Neuronal stem cell (in vitro differentiated cells): Measurements from ENCODE around the gene PARP16.

ENCODE experiments used
- DNase-seq: peaks from one replicate; pipeline ENCODE4 v3.0.0-alpha.2; 2013; ENCODE audit warnings: low spot score
- H2AFZ ChIP-seq: one replicate; pipeline ENCODE4 v1.6.1; 2013; ENCODE audit warnings: mild to moderate bottlenecking, low read length, inconsistent platforms
- H2AK5ac ChIP-seq: 2 replicates; pipeline ENCODE4 v1.6.1; 2013; ENCODE audit warnings: low read depth, mild to moderate bottlenecking, inconsistent platforms, low read length, moderate library complexity, mixed read lengths
- H2BK120ac ChIP-seq: 2 replicates; pipeline ENCODE4 v1.6.1; 2013; ENCODE audit warnings: low read depth, mild to moderate bottlenecking, inconsistent platforms, low read length, moderate library complexity, mixed read lengths
- H2BK12ac ChIP-seq: one replicate; pipeline ENCODE4 v1.6.1; 2013; ENCODE audit warnings: low read length, inconsistent platforms
- H2BK15ac ChIP-seq: 2 replicates; pipeline ENCODE4 v1.6.1; 2013; ENCODE audit warnings: mild to moderate bottlenecking, low read length, inconsistent platforms, mixed read lengths
- H2BK5ac ChIP-seq: one replicate; pipeline ENCODE4 v1.6.1; 2013; ENCODE audit warnings: inconsistent platforms, mild to moderate bottlenecking, low read length, moderate library complexity
- H3K14ac ChIP-seq: one replicate; pipeline ENCODE4 v1.6.1; 2013; ENCODE audit warnings: low read length, inconsistent platforms
- H3K18ac ChIP-seq: 2 replicates; pipeline ENCODE4 v1.6.1; 2013; ENCODE audit warnings: low read length, inconsistent platforms
- H3K23ac ChIP-seq: 2 replicates; pipeline ENCODE4 v1.6.1; 2013; ENCODE audit warnings: low read depth, mild to moderate bottlenecking, mixed read lengths, low read length, inconsistent platforms; ENCODE audit not compliant: poor library complexity
- H3K27ac ChIP-seq: replicated peaks from 3 replicates; pipeline ENCODE4 v1.5.1; 2013; ENCODE audit warnings: low read length, inconsistent platforms
- H3K27me3 ChIP-seq, 3 experiments: 2 replicates each; pipeline ENCODE4 v1.6.1; 2013; ENCODE audit warnings: low read length in 3 of 3, mild to moderate bottlenecking in 2 of 3, inconsistent platforms in 1 of 3, low read depth in 1 of 3, mixed read lengths in 1 of 3, moderate library complexity in 1 of 3; ENCODE audit not compliant: control insufficient read depth in 3 of 3, insufficient read depth in 3 of 3
- H3K36me3 ChIP-seq, 2 donors: replicated peaks in 1 of 2; 2 replicates each; pipeline ENCODE4 v1.6.1; 2013; ENCODE audit warnings: low read length in 2 of 2; ENCODE audit not compliant: control insufficient read depth in 2 of 2, insufficient read depth in 2 of 2
- H3K4ac ChIP-seq: 2 replicates; pipeline ENCODE4 v1.6.1; 2013; ENCODE audit warnings: inconsistent platforms, mild to moderate bottlenecking, low read length, moderate library complexity
- H3K4me1 ChIP-seq, 2 donors: 1 replicate in 1 of 2; 2 replicates in 1 of 2; pipeline ENCODE4 v1.6.1; 2013; ENCODE audit warnings: low read length in 2 of 2, low read depth in 1 of 2; ENCODE audit not compliant: control insufficient read depth in 2 of 2, insufficient read depth in 1 of 2
- H3K4me2 ChIP-seq: one replicate; pipeline ENCODE4 v1.6.1; 2013; ENCODE audit warnings: mild to moderate bottlenecking, low read length, inconsistent platforms; ENCODE audit not compliant: insufficient read depth, poor library complexity, severe bottlenecking
- H3K4me3 ChIP-seq, 2 donors: 2 replicates each; pipeline ENCODE4 v1.5.1; 2013; ENCODE audit warnings: low read length in 2 of 2, mild to moderate bottlenecking in 2 of 2, inconsistent platforms in 1 of 2, moderate library complexity in 1 of 2
- H3K79me1 ChIP-seq: one replicate; pipeline ENCODE4 v1.6.1; 2013; ENCODE audit warnings: low read depth, mild to moderate bottlenecking, inconsistent platforms, low read length, moderate library complexity
- H3K9ac ChIP-seq: one replicate; pipeline ENCODE4 v1.6.1; 2013; ENCODE audit warnings: mild to moderate bottlenecking, low read depth, low read length, inconsistent platforms; ENCODE audit not compliant: poor library complexity
- H3K9me3 ChIP-seq, 2 donors: replicated peaks in 1 of 2; 2 replicates each; pipeline versions ENCODE3 to v1.6.1; 2013; ENCODE audit warnings: low read length in 2 of 2, mild to moderate bottlenecking in 2 of 2, inconsistent platforms in 1 of 2, low read depth in 1 of 2, mixed read lengths in 1 of 2, moderate library complexity in 1 of 2; ENCODE audit not compliant: control insufficient read depth in 2 of 2, insufficient read depth in 1 of 2
- H4K8ac ChIP-seq: one replicate; pipeline ENCODE4 v1.6.1; 2013; ENCODE audit warnings: low read depth, mild to moderate bottlenecking, inconsistent platforms, low read length, moderate library complexity
- H4K91ac ChIP-seq: one replicate; pipeline ENCODE4 v1.6.1; 2013; ENCODE audit warnings: low read length, low read depth, mild to moderate bottlenecking, inconsistent platforms; ENCODE audit not compliant: poor library complexity
- WGBS, 2 donors: extraction: QIAGEN DNeasy Blood & Tissue Kit; methylation state at CpG; one replicate each; pipeline ENCODE4 v1.1.7; 2013; ENCODE audit warnings: missing lambda C conversion rate in 2 of 2, mixed read lengths in 1 of 2; ENCODE audit not compliant: insufficient read length in 2 of 2, insufficient replicate concordance in 1 of 2; ENCODE audit errors: extremely low coverage in 2 of 2; 5-methylcytosine and 5-hydroxymethylcytosine counted together

Gene PARP16

GRCh38 chr15:65217526-65218482, 68.9 kb downstream of the PARP16 start:
- no peak overlapping the region for H4K8ac ChIP-seq
- no CpG with 5 or more reads among the region's 10 CpGs for WGBS, 2 donors
- H3K9me3 ChIP-seq = no peaks in the 10 kb centered on the region
- no peaks in the 10 kb centered on the region for H3K36me3 ChIP-seq
- no peaks in the 10 kb centered on the region for H3K4me1 ChIP-seq
- H3K9ac ChIP-seq = no peak overlapping the region
- peaks cover 0 to 9% (median 0%) of the 10 kb centered on the region in 3 experiments for H3K27me3 ChIP-seq
- H3K23ac ChIP-seq = no peak overlapping the region
- H2BK5ac ChIP-seq = no peak overlapping the region
- H3K14ac ChIP-seq = no peak overlapping the region
- H2AK5ac ChIP-seq = no peak overlapping the region
- H2BK120ac ChIP-seq = no peak overlapping the region
- H2BK15ac ChIP-seq = no peak overlapping the region
- H4K91ac ChIP-seq = no peak overlapping the region
- H3K4me3 ChIP-seq = no peak overlapping the region
- H2BK12ac ChIP-seq = no peak overlapping the region
- no peak overlapping the region for H3K27ac ChIP-seq
- no peak overlapping the region for H3K4me2 ChIP-seq
- DNase-seq = no peak
- no peak overlapping the region for H3K18ac ChIP-seq
- no peak overlapping the region for H3K4ac ChIP-seq
- H3K79me1 ChIP-seq = no peaks in the 10 kb centered on the region
- H2AFZ ChIP-seq = no peak overlapping the region

DNA sequence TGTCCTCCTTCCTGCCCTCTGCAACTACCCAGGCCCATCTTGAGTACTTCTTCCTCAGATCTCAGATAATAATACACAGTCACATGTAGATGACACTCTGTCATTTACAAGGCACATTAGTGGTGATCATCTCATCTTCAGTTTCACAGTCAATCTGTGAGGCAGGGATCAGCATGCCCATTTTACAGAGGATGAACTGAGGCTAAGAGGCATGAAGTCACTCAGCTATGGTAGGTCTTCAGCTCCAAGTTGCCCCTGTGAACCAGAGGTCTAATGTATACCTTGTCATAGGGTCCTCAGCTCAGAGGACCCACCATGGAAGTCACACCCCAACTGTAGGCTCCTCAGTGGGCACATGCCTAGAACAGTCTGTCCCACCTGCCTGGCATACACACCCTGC, 71.2 kb downstream of the PARP16 start:
- H3K4me2 ChIP-seq = no peak overlapping the region
- no peak for DNase-seq
- no peak overlapping the region for H2BK12ac ChIP-seq
- H3K18ac ChIP-seq = no peak overlapping the region
- H2AFZ ChIP-seq = no peak overlapping the region
- no peak overlapping the region for H3K9ac ChIP-seq
- no peak overlapping the region for H3K27ac ChIP-seq
- H3K23ac ChIP-seq = no peak overlapping the region
- H2AK5ac ChIP-seq = no peak overlapping the region
- H3K27me3 ChIP-seq = peaks cover 0 to 8% (median 0%) of the 10 kb centered on the region in 3 experiments
- H3K36me3 ChIP-seq = no peaks in the 10 kb centered on the region
- no peaks in the 10 kb centered on the region for H3K4me1 ChIP-seq
- H3K4me3 ChIP-seq = no peak overlapping the region
- H3K79me1 ChIP-seq = no peaks in the 10 kb centered on the region
- H4K8ac ChIP-seq = no peak overlapping the region
- no peak overlapping the region for H2BK15ac ChIP-seq
- no peak overlapping the region for H4K91ac ChIP-seq
- H3K4ac ChIP-seq = no peak overlapping the region
- H2BK5ac ChIP-seq = no peak overlapping the region
- H3K9me3 ChIP-seq = no peaks in the 10 kb centered on the region
- no peak overlapping the region for H3K14ac ChIP-seq
- H2BK120ac ChIP-seq = no peak overlapping the region

GRCh38 chr15:65214010-65214409, 72.7 kb downstream of the PARP16 start:
- H3K23ac ChIP-seq = no peak overlapping the region
- H3K4ac ChIP-seq = no peak overlapping the region
- no CpG with 5 or more reads among the region's 4 CpGs for WGBS, 2 donors
- H2BK15ac ChIP-seq = no peak overlapping the region
- peak overlapping the region in 1 of 2 donors; percentile 17 for H3K4me3 ChIP-seq
- H2BK5ac ChIP-seq = peak overlapping the region; percentile 8
- H2AFZ ChIP-seq = no peak overlapping the region
- H4K8ac ChIP-seq = no peak overlapping the region
- H3K14ac ChIP-seq = no peak overlapping the region
- no peak overlapping the region for H3K4me2 ChIP-seq
- H3K18ac ChIP-seq = no peak overlapping the region
- H3K4me1 ChIP-seq = peaks cover 4 to 5% of the 10 kb centered on the region in 2 donors
- peak overlapping the region; percentile 43 for H2AK5ac ChIP-seq
- no peaks in the 10 kb centered on the region for H3K9me3 ChIP-seq
- H3K27ac ChIP-seq = no peak overlapping the region
- no peaks in the 10 kb centered on the region for H3K79me1 ChIP-seq
- H2BK120ac ChIP-seq = no peak overlapping the region
- no peak overlapping the region for H3K9ac ChIP-seq
- no peak overlapping the region for H4K91ac ChIP-seq
- DNase-seq = no peak
- H3K27me3 ChIP-seq = peaks cover 0 to 8% (median 0%) of the 10 kb centered on the region in 3 experiments
- H3K36me3 ChIP-seq = no peaks in the 10 kb centered on the region
- H2BK12ac ChIP-seq = no peak overlapping the region

DNA sequence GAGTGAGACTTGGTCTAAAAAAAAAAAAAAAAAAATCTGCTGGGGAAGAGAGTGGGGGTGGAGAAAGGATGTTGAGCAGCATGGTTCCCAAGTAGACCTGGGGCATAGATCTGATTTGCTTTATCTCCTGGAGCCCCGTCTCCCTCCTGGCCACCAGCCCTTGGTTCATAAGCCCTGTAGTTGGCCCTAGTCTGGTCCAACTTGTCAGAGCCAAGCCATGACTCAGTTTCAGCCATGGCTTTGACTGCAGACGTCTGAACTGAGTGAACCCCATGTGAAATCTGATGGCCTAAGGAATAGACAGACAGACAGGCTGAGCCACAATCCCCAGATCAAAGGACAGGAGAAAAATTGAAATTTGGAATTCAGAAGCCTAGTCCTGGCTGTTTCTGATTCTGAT, 73.4 kb downstream of the PARP16 start:
- H4K91ac ChIP-seq = no peak overlapping the region
- H3K9me3 ChIP-seq = no peaks in the 10 kb centered on the region
- H2BK12ac ChIP-seq = no peak overlapping the region
- no peak for DNase-seq
- no peak overlapping the region for H2BK15ac ChIP-seq
- H3K18ac ChIP-seq = no peak overlapping the region
- H3K14ac ChIP-seq = no peak overlapping the region
- H2AK5ac ChIP-seq = no peak overlapping the region
- H3K4ac ChIP-seq = no peak overlapping the region
- H3K4me1 ChIP-seq = peaks cover 4 to 10% of the 10 kb centered on the region in 2 donors
- peaks cover 0 to 8% (median 0%) of the 10 kb centered on the region in 3 experiments for H3K27me3 ChIP-seq
- H3K36me3 ChIP-seq = no peaks in the 10 kb centered on the region
- H2BK120ac ChIP-seq = no peak overlapping the region
- H4K8ac ChIP-seq = no peak overlapping the region
- no peak overlapping the region for H3K9ac ChIP-seq
- H3K4me3 ChIP-seq = no peak overlapping the region
- H3K79me1 ChIP-seq = no peaks in the 10 kb centered on the region
- H2AFZ ChIP-seq = no peak overlapping the region
- no peak overlapping the region for H3K27ac ChIP-seq
- H2BK5ac ChIP-seq = no peak overlapping the region
- WGBS, 2 donors = no CpG with 5 or more reads among the region's 2 CpGs
- H3K4me2 ChIP-seq = no peak overlapping the region
- no peak overlapping the region for H3K23ac ChIP-seq
